GM12878 (cell line): ENCODE measurements around the gene FOXO1. TPM values are rescaled to one million over a fixed set of nuclear protein-coding genes. Genes with fewer than 3 reads are reported as not detected.

Experiments
- ATAC-seq: fragments of 200-7000 bp; cut with Tn5 transposase; 3 replicates; pipeline ENCODE4 v1.9.1; 2020; ENCODE audit warnings: mild to moderate bottlenecking, moderate library complexity
- BruUV-seq: library from RNA; stranded (reverse); fragments of 400-500 nt; replicated peaks from 2 replicates; lab custom pipeline; 2021; lab: Mats Ljungman, UMichigan
- CTCF ChIA-PET: fragments of 300-600 bp; sonication (Branson Sonifier 250); formaldehyde crosslinking; extraction: SDS; loops from one replicate; lab custom pipeline; 2021; ENCODE audit warnings: inconsistent platforms; lab: Yijun Ruan, JAX
- POLR2A ChIA-PET: fragments of 350-600 bp; formaldehyde crosslinking; extraction: SDS; loops from one replicate; lab custom pipeline; 2021; ENCODE audit warnings: inconsistent platforms; lab: Charles Lee
- RAD21 ChIA-PET: fragments of 300-600 bp; sonication (Branson Sonifier 250); formaldehyde crosslinking; loops from one replicate; lab custom pipeline; 2023; ENCODE audit warnings: antibody characterized with exemption; ENCODE audit not compliant: unreplicated experiment; lab: Charles Lee
- SMC1A ChIA-PET: fragments of 300-600 bp; sonication (Branson Sonifier 250); formaldehyde crosslinking; loops from one replicate; lab custom pipeline; 2023; ENCODE audit not compliant: unreplicated experiment, uncharacterized antibody; lab: Charles Lee
- DNase-seq: peaks from one replicate; pipeline ENCODE4 v3.0.0-alpha.2; 2011; ENCODE audit warnings: low read depth, low spot score
- FAIRE-seq: peaks from 3 replicates; lab custom pipeline; 2011; peaks lifted over from hg19 to GRCh38; lab: Jason Lieb, UNC
- H2AFZ ChIP-seq: 2 replicates; pipeline ENCODE4 v1.6.0; 2011; ENCODE audit warnings: low read depth, low read length, control low read depth; ENCODE audit not compliant: control insufficient read depth
- H3K27ac ChIP-seq: 2 replicates; pipeline ENCODE4 v1.5.1; 2011; ENCODE audit warnings: control low read depth; ENCODE audit not compliant: control insufficient read depth, insufficient read depth
- H3K27me3 ChIP-seq, 2 experiments: replicated peaks in 1 of 2; 2 replicates each; pipeline versions ENCODE4 v1.6.0 to v1.6.1; 2011; ENCODE audit warnings: low read length in 1 of 2; ENCODE audit not compliant: control insufficient read depth in 2 of 2, insufficient read depth in 2 of 2
- H3K36me3 ChIP-seq, 2 experiments: 2 replicates each; pipeline ENCODE4 v1.5.1; 2011; ENCODE audit warnings: low read length in 1 of 2; ENCODE audit not compliant: control insufficient read depth in 2 of 2, insufficient read depth in 2 of 2
- H3K4me1 ChIP-seq: 2 replicates; pipeline ENCODE4 v1.6.1; 2011; ENCODE audit warnings: mild to moderate bottlenecking, low read length, moderate library complexity, mixed read lengths; ENCODE audit not compliant: control insufficient read depth, insufficient read depth
- H3K4me2 ChIP-seq: 2 replicates; pipeline ENCODE4 v1.6.0; 2011; ENCODE audit warnings: control low read depth; ENCODE audit not compliant: control insufficient read depth, insufficient read depth
- H3K4me3 ChIP-seq: fragments of 200-600 bp; sonication (generic); 2 replicates; pipeline ENCODE4 v1.5.1; 2016
- H3K79me2 ChIP-seq: 2 replicates; pipeline ENCODE4 v1.6.0; 2011; ENCODE audit warnings: low read length; ENCODE audit not compliant: control insufficient read depth, insufficient read depth
- H3K9ac ChIP-seq: 2 replicates; pipeline ENCODE4 v1.8.0; 2011; ENCODE audit warnings: low read length, control low read depth, mixed read lengths; ENCODE audit not compliant: control insufficient read depth, insufficient read depth
- H3K9me3 ChIP-seq: replicated peaks from 3 replicates; pipeline ENCODE4 v1.5.1; 2011; ENCODE audit warnings: mild to moderate bottlenecking, low read length; ENCODE audit not compliant: control insufficient read depth, insufficient read depth
- H4K20me1 ChIP-seq: 2 replicates; pipeline ENCODE4 v1.6.0; 2011; ENCODE audit not compliant: control insufficient read depth, insufficient read depth
- CBFB ChIP-seq: IDR thresholded peaks from 2 replicates; pipeline ENCODE4 v1.6.1; 2016; ENCODE audit warnings: antibody characterized with exemption, low read depth
- CEBPZ ChIP-seq: fragments of 150-350 bp; IDR thresholded peaks from 2 replicates; pipeline ENCODE4 v1.6.1; 2016; ENCODE audit warnings: low read depth, low read length
- CREM ChIP-seq: IDR thresholded peaks from 2 replicates; pipeline ENCODE4 v1.6.1; 2014; ENCODE audit warnings: antibody characterized with exemption, low read depth
- FOXM1 ChIP-seq: IDR thresholded peaks from 2 replicates; pipeline ENCODE4 v1.6.1; 2012; ENCODE audit warnings: low read depth, mild to moderate bottlenecking, inconsistent platforms, low read length, moderate library complexity
- HDAC6 ChIP-seq: fragments of 200-600 bp; sonication (generic); IDR thresholded peaks from one replicate; pipeline ENCODE4 v1.8.0; 2017; ENCODE audit warnings: antibody characterized with exemption; ENCODE audit not compliant: unreplicated experiment
- IKZF1 ChIP-seq: fragments of 450-650 bp; conservative IDR thresholded peaks from 2 replicates; pipeline ENCODE4 v1.6.1; 2017; ENCODE audit warnings: antibody characterized with exemption, mild to moderate bottlenecking
- MYB ChIP-seq: fragments of 150-350 bp; IDR thresholded peaks from 2 replicates; pipeline ENCODE4 v1.6.1; 2014; ENCODE audit warnings: mild to moderate bottlenecking, low read depth, low read length, borderline replicate concordance
- NFIC ChIP-seq: IDR thresholded peaks from 2 replicates; pipeline ENCODE4 v1.6.1; 2012; ENCODE audit warnings: low read depth, mild to moderate bottlenecking, inconsistent platforms, low read length, moderate library complexity
- PBX3 ChIP-seq: IDR thresholded peaks from 2 replicates; pipeline ENCODE4 v1.6.1; 2011; ENCODE audit warnings: mild to moderate bottlenecking, low read depth, low read length, moderate library complexity; ENCODE audit not compliant: insufficient replicate concordance
- POLR2AphosphoS2 ChIP-seq: IDR thresholded peaks from 2 replicates; pipeline ENCODE4 v1.6.1; 2011; ENCODE audit warnings: low read depth, mild to moderate bottlenecking, low read length, improper control_type of control experiment, moderate library complexity
- RB1 ChIP-seq: fragments of 450-650 bp; formaldehyde crosslinking; IDR thresholded peaks from 2 replicates; pipeline ENCODE4 v1.6.1; 2017; ENCODE audit warnings: mild to moderate bottlenecking, borderline replicate concordance
- RCOR1 ChIP-seq: conservative IDR thresholded peaks from 2 replicates; pipeline ENCODE4 v1.6.1; 2012; ENCODE audit warnings: low read depth, low read length, improper control_type of control experiment
- STAT1 ChIP-seq: fragments of 450-650 bp; conservative IDR thresholded peaks from 2 replicates; pipeline ENCODE4 v1.6.1; 2014; ENCODE audit warnings: antibody characterized with exemption, mild to moderate bottlenecking
- YBX1 ChIP-seq: fragments of 450-650 bp; IDR thresholded peaks from 2 replicates; pipeline ENCODE4 v1.6.1; 2016; ENCODE audit warnings: antibody characterized with exemption
- WGBS: methylation state at CpG from one replicate; pipeline ENCODE4 v1.1.6; 2016; ENCODE audit warnings: low lambda C conversion rate; ENCODE audit not compliant: insufficient replicate concordance, insufficient coverage; ENCODE audit errors: missing lambda C conversion rate; 5-methylcytosine and 5-hydroxymethylcytosine counted together
- in situ Hi-C: fragments of 300-500 bp; cut with MboI; formaldehyde crosslinking; loops from 9 replicates; pipeline ENCODE4 v1.14.3; 2018; ENCODE audit warnings: mixed read lengths
- intact Hi-C: fragments of 100-400 bp; cut with micrococcal nuclease; formaldehyde crosslinking; loops from one replicate; pipeline ENCODE4 v1.14.2; 2022; ENCODE audit not compliant: unreplicated experiment
- polyA plus RNA-seq, 11 experiments: library from polyadenylated mRNA; depleted of rRNA in 4 of 11; unstranded in 6 of 11; stranded (reverse) in 5 of 11; fragments of >200 nt; fragmentation: Nextera tagmentation in 4 of 11; fragmentation: Illumina TruSeq in 1 of 11; extraction: Ambion mirVana in 4 of 11; extraction: Trizol in 1 of 11; gene quantifications; 1 replicate in 1 of 11; 2 replicates in 10 of 11; pipeline versions ENCODE4 v1.2.1 to v1.2.3, GENCODE V29; 2011 to 2016; ENCODE audit warnings: inconsistent platforms in 2 of 11, missing spikeins in 2 of 11, low read depth in 1 of 11
- total RNA-seq, 4 experiments: library from RNA; depleted of rRNA in 3 of 4; stranded (reverse); fragments of >200 nt in 3 of 4; fragmentation: Illumina TruSeq in 1 of 4; extraction: Trizol in 1 of 4; gene quantifications; 2 replicates each; pipeline versions ENCODE4 v1.2.1 to v1.2.3, GENCODE V29; 2013 to 2021

Gene FOXO1
- total and polyA plus RNA-seq, 10 of the 15 experiments (the other 5 are each of a cell fraction or from before 2014, with no cell fraction given), result 0.58 to 8.3 (median 0.88) TPM

- ChIA-PET SMC1A (interaction anchor here (0.6 to 1.4 kb wide), 7 partner anchors 10 to 924 kb away, joined by 3 to 5 read pairs (median 3); no protein-coding TSS in a partner anchor), POLR2A (no interaction called here), RAD21 (no interaction called here), CTCF (no interaction called here)
- WGBS, result 93% methylated on average over 1 of the region's 1 CpG
- intact Hi-C loops (no loop called here), in situ Hi-C loops (no loop called here)
- Histone ChIP-seq H3K4me1 (peaks cover 10% of the 10 kb centered on the region), H4K20me1 (no peaks in the 10 kb centered on the region; the same call in 1 of the 2 replicates), H3K27me3 (no peaks in the 10 kb centered on the region), H3K9ac (no peak overlapping the region), H3K4me3 (no peak overlapping the region), H3K27ac (no peak overlapping the region), H3K36me3 (peaks cover 0 to 2% of the 10 kb centered on the region in 2 experiments; a peak in 1 of 4 replicates), H3K79me2 (peaks cover 12% of the 10 kb centered on the region), H2AFZ (no peak overlapping the region), H3K4me2 (no peak overlapping the region), H3K9me3 (peaks cover 2% of the 10 kb centered on the region; the same call in 1 of the 3 replicates)
- TF ChIP-seq RCOR1, result no peak
- no peak for FAIRE-seq
- no peak for DNase-seq
- no TSS peak for BruUV-seq
- ATAC-seq, result no peak
Observed at GRCh38 chr13:40608308-40608707, 58.1 kb downstream of the FOXO1 start.

- ATAC-seq (no peak), DNase-seq (no peak), FAIRE-seq (no peak)
- no peaks in the 10 kb centered on the region for H4K20me1 ChIP-seq
- intact Hi-C loops, result no loop called here
- no peaks in the 10 kb centered on the region; a peak in 1 of 4 replicates for H3K36me3 ChIP-seq
- no peaks in the 10 kb centered on the region for H3K4me1 ChIP-seq
- SMC1A ChIA-PET, result interaction anchor here (0.8 to 1.7 kb wide), 3 partner anchors 8 to 93 kb away, joined by 3 read pairs; no protein-coding TSS in a partner anchor
- CTCF ChIA-PET, result no interaction called here
- peaks cover 2% of the 10 kb centered on the region; the same call in 1 of the 3 replicates for H3K9me3 ChIP-seq
- H3K79me2 ChIP-seq, result peaks cover 4% of the 10 kb centered on the region
- no peak overlapping the region for H3K4me3 ChIP-seq
- H3K9ac ChIP-seq, result no peak overlapping the region
- POLR2A ChIA-PET, result no interaction called here
- in situ Hi-C loops, result no loop called here
- RAD21 ChIA-PET, result no interaction called here
- no peak overlapping the region for H2AFZ ChIP-seq
- no peak overlapping the region for H3K4me2 ChIP-seq
- no peaks in the 10 kb centered on the region for H3K27me3 ChIP-seq
- BruUV-seq, result no TSS peak
- 97% methylated on average over 5 of the region's 5 CpGs for WGBS
- TF ChIP-seq NFIC, result no peak
- TF ChIP-seq CBFB, result no peak
- no peak for TF ChIP-seq CREM
- TF ChIP-seq IKZF1, result no peak
- TF ChIP-seq PBX3, result no peak
- TF ChIP-seq FOXM1, result no peak
- TF ChIP-seq YBX1, result no peak
- TF ChIP-seq HDAC6, result no peak
- TF ChIP-seq CEBPZ, result no peak
- TF ChIP-seq RB1, result no peak
- no peak for TF ChIP-seq MYB
- TF ChIP-seq POLR2AphosphoS2, result no peak
- TF ChIP-seq STAT1, result no peak
- H3K27ac ChIP-seq, result no peak overlapping the region
Observed at GRCh38 chr13:40605573-40605972, 60.9 kb downstream of the FOXO1 start.
